Breast epithelium (tissue), 3 donors: Measurements from ENCODE around the gene DNM3.

ENCODE experiments used
- POLR2A ChIP-seq: fragments of 450-650 bp; IDR thresholded peaks from one replicate; pipeline ENCODE4 v1.6.1; 2016; ENCODE audit warnings: antibody characterized with exemption, mild to moderate bottlenecking, moderate library complexity
- POLR2AphosphoS5 ChIP-seq, 3 donors: sonication (generic); formaldehyde crosslinking; IDR thresholded peaks; one replicate each; pipeline ENCODE4 v1.6.1; 2017; ENCODE audit warnings: antibody characterized with exemption in 3 of 3
- TF ChIP-seq, protein P1 (sequence below), 3 donors: fragments of 450-650 bp; IDR thresholded peaks; one replicate each; pipeline ENCODE4 v1.5.1; 2016 to 2017; ENCODE audit warnings: antibody characterized with exemption in 3 of 3, mild to moderate bottlenecking in 3 of 3, moderate library complexity in 3 of 3

DNA sequence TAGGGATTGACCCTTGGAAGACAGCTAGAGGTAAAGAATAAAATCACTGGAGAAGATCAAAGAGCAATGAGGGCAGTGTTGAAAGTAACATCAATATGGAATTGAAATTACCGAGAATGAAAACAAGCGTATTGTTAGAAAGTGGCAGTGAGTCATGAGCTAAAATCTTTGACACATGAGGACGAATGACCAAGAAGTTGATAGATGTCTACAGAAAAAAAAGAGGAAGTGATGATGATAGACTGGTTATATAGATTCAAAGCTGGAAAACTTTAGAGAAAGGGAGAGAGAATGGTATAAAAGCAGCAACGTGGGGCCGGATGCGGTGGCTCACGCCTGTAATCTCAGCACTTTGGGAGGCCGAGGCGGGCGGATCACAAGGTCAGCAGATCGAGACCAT, 12.5 kb upstream of the DNM3 start:
- no peak for TF ChIP-seq POLR2AphosphoS5 (IDR thresholded peaks at IDR 0.05)
- TF ChIP-seq, protein P1, sequence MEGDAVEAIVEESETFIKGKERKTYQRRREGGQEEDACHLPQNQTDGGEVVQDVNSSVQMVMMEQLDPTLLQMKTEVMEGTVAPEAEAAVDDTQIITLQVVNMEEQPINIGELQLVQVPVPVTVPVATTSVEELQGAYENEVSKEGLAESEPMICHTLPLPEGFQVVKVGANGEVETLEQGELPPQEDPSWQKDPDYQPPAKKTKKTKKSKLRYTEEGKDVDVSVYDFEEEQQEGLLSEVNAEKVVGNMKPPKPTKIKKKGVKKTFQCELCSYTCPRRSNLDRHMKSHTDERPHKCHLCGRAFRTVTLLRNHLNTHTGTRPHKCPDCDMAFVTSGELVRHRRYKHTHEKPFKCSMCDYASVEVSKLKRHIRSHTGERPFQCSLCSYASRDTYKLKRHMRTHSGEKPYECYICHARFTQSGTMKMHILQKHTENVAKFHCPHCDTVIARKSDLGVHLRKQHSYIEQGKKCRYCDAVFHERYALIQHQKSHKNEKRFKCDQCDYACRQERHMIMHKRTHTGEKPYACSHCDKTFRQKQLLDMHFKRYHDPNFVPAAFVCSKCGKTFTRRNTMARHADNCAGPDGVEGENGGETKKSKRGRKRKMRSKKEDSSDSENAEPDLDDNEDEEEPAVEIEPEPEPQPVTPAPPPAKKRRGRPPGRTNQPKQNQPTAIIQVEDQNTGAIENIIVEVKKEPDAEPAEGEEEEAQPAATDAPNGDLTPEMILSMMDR (IDR thresholded peaks at IDR 0.05): no peak
- no peak for TF ChIP-seq POLR2A
